Measurements from ENCODE around the gene TFAM.
"Not testable (repeated sequence)": the region's sequence is repeated elsewhere in the genome, so short reads cannot be mapped to it uniquely, and the experiment has no call there.

The TFAM gene

GRCh38 chr10:58373442-58373827, 11.8 kb upstream of the TFAM start:
- no peak for DNase-seq

- no peak for DNase-seq
These were observed 2.7 kb upstream of the TFAM start for GRCh38 chr10:58382489-58382995.

GRCh38 chr10:58384095-58384494, 1.1 kb upstream of the TFAM start:
- no peak for DNase-seq

- no peak for DNase-seq
These were observed 639 bp upstream of the TFAM start for GRCh38 chr10:58384544-58384998.

GRCh38 chr10:58385784-58386112, 538 bp downstream of the TFAM start:
- no peak for DNase-seq

- no peak for DNase-seq
These were observed 3.8 kb downstream of the TFAM start for GRCh38 chr10:58389024-58389423.

- DNase-seq = no peak
These were observed 8.1 kb downstream of the TFAM start for GRCh38 chr10:58393317-58393716.

GRCh38 chr10:58394471-58394870, 9.3 kb downstream of the TFAM start:
- no peak for DNase-seq

- DNase-seq = no peak
These were observed 10.8 kb downstream of the TFAM start for GRCh38 chr10:58396057-58396456.

- no peak for DNase-seq
These were observed 12.6 kb downstream of the TFAM start for GRCh38 chr10:58397830-58398229.

GRCh38 chr10:58399410-58399809, 14.2 kb downstream of the TFAM start:
- no peak for DNase-seq

GRCh38 chr10:58400609-58401008, 15.4 kb downstream of the TFAM start:
- DNase-seq = no peak

- no peak for DNase-seq
These were observed 18.8 kb downstream of the TFAM start for GRCh38 chr10:58404001-58404400.

- no peak for DNase-seq
These were observed 24.9 kb downstream of the TFAM start for GRCh38 chr10:58409956-58410610.

- DNase-seq = no peak
These were observed 27.3 kb downstream of the TFAM start for GRCh38 chr10:58412502-58412961.

- no peak for DNase-seq
These were observed 29.2 kb downstream of the TFAM start for GRCh38 chr10:58414270-58415041.

- no peak for DNase-seq
These were observed 30.5 kb downstream of the TFAM start for GRCh38 chr10:58415757-58416156.

GRCh38 chr10:58417902-58418301, 32.7 kb downstream of the TFAM start:
- DNase-seq = not testable (repeated sequence)

GRCh38 chr10:58424176-58424575, 39.0 kb downstream of the TFAM start:
- DNase-seq = no peak

GRCh38 chr10:58428436-58428835, 43.2 kb downstream of the TFAM start:
- not testable (repeated sequence) for DNase-seq

GRCh38 chr10:58431903-58432302, 46.7 kb downstream of the TFAM start:
- no peak for DNase-seq

GRCh38 chr10:58433066-58433465, 47.9 kb downstream of the TFAM start:
- DNase-seq = no peak

GRCh38 chr10:58433571-58433970, 48.4 kb downstream of the TFAM start:
- DNase-seq = no peak

GRCh38 chr10:58435297-58435985, 50.2 kb downstream of the TFAM start:
- no peak for DNase-seq
